Measurements from ENCODE around the gene NSD2. TPM values are rescaled to one million over a fixed set of nuclear protein-coding genes. Genes with fewer than 3 reads are reported as not detected.

Gene NSD2
- total RNA-seq, 4 donors from 2014 or later = 25.3 to 46.7 (median 27.4) TPM

DNA sequence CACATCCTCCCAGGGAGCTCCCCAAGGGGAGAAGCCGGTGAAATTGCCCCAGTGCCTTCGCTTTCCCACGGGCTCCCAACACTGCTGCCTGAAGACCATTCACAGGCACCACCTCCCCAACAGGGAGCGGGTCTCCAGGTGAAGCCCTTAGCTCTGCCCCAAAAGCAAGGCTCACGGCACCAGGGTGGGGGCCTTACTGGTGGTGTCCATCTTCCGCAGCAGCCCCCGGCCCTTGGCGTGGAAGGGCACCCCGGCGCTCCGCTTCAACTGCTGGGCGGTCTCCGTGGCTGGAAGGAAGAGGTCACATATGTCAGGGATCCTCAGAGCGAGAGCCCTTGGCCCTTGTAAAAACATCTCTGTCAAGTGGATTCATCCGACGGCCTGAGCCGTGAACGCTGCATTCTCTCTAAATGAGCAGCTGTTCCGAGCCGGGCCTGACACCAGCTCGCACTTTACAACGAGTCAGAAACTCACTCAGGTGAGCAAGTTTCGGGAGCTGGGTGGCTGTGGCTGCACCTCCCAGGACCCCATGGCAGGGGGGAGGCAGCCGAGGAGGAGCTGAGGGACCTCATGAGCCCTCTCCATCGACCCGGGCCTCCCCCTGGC lies 116.6 kb downstream of the NSD2 start:
- Histone ChIP-seq H3K27me3 (no peaks in the 10 kb centered on the region), H3K27ac (no peak overlapping the region), H3K36me3 (peaks cover 81% of the 10 kb centered on the region), H3K4me3 (no peak overlapping the region), H3K4me1 (peaks cover 9% of the 10 kb centered on the region), H3K9me3 (no peaks in the 10 kb centered on the region)
- DNase-seq (ENCODE audit: low spot score in 2 of 2) = peak in 1 of 2 donors; percentile 75
- WGBS = 93% methylated on average over 17 of the region's 26 CpGs
- no peak for TF ChIP-seq EP300 (IDR thresholded peaks at IDR 0.05)
- no peak for TF ChIP-seq POLR2A (IDR thresholded peaks at IDR 0.05)
- TF ChIP-seq, protein P1, sequence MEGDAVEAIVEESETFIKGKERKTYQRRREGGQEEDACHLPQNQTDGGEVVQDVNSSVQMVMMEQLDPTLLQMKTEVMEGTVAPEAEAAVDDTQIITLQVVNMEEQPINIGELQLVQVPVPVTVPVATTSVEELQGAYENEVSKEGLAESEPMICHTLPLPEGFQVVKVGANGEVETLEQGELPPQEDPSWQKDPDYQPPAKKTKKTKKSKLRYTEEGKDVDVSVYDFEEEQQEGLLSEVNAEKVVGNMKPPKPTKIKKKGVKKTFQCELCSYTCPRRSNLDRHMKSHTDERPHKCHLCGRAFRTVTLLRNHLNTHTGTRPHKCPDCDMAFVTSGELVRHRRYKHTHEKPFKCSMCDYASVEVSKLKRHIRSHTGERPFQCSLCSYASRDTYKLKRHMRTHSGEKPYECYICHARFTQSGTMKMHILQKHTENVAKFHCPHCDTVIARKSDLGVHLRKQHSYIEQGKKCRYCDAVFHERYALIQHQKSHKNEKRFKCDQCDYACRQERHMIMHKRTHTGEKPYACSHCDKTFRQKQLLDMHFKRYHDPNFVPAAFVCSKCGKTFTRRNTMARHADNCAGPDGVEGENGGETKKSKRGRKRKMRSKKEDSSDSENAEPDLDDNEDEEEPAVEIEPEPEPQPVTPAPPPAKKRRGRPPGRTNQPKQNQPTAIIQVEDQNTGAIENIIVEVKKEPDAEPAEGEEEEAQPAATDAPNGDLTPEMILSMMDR (IDR thresholded peaks at IDR 0.05) = no peak
- no peak for TF ChIP-seq POLR2AphosphoS5 (IDR thresholded peaks at IDR 0.05)

DNA sequence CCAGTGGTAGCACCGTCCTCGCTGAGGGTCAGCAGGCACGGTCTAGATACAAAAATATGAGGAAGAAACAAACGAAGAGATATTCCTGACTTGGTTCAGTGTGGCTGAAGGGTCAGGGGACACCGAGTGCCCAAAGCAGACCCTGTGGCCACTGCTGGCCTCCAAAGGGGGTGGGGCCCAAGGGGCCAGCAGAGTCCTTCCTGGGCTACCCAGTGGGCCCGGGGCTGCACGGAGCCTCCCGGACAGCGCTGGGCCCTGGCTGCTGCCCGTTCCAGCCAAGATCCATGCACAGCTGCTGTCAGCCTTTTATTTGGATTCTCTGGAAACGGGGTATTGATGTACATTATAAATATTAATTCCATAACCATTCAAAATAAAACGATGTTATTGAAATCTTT lies 117.1 kb downstream of the NSD2 start:
- Histone ChIP-seq H3K4me3 (no peak overlapping the region), H3K4me1 (peaks cover 11% of the 10 kb centered on the region), H3K36me3 (peaks cover 76% of the 10 kb centered on the region), H3K9me3 (no peaks in the 10 kb centered on the region), H3K27ac (no peak overlapping the region), H3K27me3 (no peaks in the 10 kb centered on the region)
- WGBS = 92% methylated on average over 12 of the region's 12 CpGs
- peak in 1 of 2 donors; percentile 37 for DNase-seq (ENCODE audit: low spot score in 2 of 2)
- no peak for TF ChIP-seq EP300 (IDR thresholded peaks at IDR 0.05)
- TF ChIP-seq POLR2AphosphoS5 (IDR thresholded peaks at IDR 0.05) = no peak
- TF ChIP-seq, protein P1 (IDR thresholded peaks at IDR 0.05) = no peak
- TF ChIP-seq POLR2A (IDR thresholded peaks at IDR 0.05) = no peak

DNA sequence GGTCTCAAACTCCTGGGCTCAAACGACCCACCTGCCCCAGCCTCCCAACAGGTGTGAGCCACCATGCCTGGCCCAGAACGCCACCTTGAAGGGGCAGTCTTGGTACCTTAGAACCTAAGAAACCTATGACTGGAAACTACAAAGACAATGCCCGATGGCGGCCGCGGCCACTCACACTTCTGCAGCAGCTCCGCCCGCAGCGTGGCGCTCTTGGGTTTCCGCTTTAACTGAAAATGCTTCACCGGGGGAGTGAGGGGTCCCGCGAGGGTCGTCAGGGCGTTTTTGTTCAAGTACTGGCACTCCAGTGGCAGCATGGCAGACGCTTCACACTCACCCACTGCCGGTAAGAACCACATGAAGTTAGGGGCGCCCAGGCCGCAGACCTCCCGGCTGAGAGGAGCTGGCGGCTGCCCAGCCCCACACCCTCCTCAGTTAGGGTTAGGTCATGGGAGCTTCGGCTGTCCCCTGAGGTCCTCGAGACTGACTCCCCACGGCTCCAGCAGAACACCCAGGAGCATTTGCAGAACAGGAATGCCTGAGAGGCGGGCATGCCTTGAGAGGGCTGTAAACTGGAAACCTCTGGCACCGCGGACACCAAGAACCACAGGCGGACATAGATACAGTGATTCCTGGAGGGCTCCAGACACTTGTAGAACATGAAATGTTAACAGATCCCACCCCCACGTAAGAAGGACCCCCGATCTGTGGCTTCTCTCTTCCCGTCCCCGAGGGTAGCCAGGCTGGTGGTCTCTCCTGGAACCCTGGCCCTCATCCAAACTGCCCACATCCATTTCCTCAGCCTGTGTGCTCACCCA lies 118.5 kb downstream of the NSD2 start:
- WGBS = 96% methylated on average over 8 of the region's 33 CpGs
- no peak overlapping the region for H3K4me3 ChIP-seq
- peaks cover 11% of the 10 kb centered on the region for H3K4me1 ChIP-seq
- H3K36me3 ChIP-seq = peaks cover 62% of the 10 kb centered on the region
- no peaks in the 10 kb centered on the region for H3K27me3 ChIP-seq
- TF ChIP-seq POLR2AphosphoS5 (IDR thresholded peaks at IDR 0.05) (no peak), POLR2A (IDR thresholded peaks at IDR 0.05) (no peak), EP300 (IDR thresholded peaks at IDR 0.05) (no peak)
- TF ChIP-seq, protein P1 (IDR thresholded peaks at IDR 0.05) = no peak
- DNase-seq (ENCODE audit: low spot score in 2 of 2) = peak in 1 of 2 donors; percentile 75
- no peak overlapping the region for H3K27ac ChIP-seq
- no peaks in the 10 kb centered on the region for H3K9me3 ChIP-seq

DNA sequence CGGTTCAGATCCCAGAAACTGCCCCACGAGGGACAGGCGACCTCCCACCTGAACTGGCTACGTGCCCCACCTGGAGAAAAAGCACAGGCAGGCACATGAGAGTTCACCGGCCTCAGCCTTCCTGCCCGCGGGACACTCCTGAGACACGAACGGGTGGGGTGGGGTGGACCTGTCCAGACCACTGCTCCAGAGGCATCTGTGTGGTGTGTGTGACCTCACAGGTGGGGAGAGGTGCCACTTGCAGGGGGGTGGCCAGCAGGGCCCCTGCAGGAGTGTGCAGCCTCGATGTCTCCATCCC lies 119.1 kb downstream of the NSD2 start:
- TF ChIP-seq, protein P1 (IDR thresholded peaks at IDR 0.05) = no peak
- no peak for TF ChIP-seq EP300 (IDR thresholded peaks at IDR 0.05)
- TF ChIP-seq POLR2A (IDR thresholded peaks at IDR 0.05) = no peak
- no peak for TF ChIP-seq POLR2AphosphoS5 (IDR thresholded peaks at IDR 0.05)
- DNase-seq (ENCODE audit: low spot score in 2 of 2) = peak in 1 of 2 donors; percentile 74
- no CpG with 5 or more reads among the region's 10 CpGs for WGBS

DNA sequence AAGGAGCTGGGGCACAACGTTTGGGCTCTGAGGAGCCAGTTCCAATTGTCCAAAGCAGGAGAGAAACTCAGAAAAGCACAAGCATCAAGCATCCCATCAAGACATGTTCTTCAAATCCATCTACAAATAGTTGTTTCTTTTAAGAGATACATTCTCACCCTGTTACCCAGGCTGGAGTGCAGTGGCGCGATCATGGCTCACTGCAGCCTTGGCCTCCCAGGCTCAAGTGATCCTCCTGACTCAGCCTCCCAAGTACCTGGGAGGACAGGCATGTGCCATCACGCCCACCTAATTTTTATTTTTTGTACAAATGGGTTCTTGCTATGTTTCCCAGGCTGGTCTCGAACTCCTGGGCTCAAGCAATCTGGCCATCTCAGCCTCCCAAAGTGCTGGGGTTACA lies 119.5 kb downstream of the NSD2 start:
- H3K4me3 ChIP-seq = no peak overlapping the region
- no peaks in the 10 kb centered on the region for H3K27me3 ChIP-seq
- peaks cover 11% of the 10 kb centered on the region for H3K4me1 ChIP-seq
- no peak overlapping the region for H3K27ac ChIP-seq
- 98% methylated on average over 4 of the region's 5 CpGs for WGBS
- TF ChIP-seq POLR2A (IDR thresholded peaks at IDR 0.05) (no peak), EP300 (IDR thresholded peaks at IDR 0.05) (no peak), POLR2AphosphoS5 (IDR thresholded peaks at IDR 0.05) (no peak)
- TF ChIP-seq, protein P1 (IDR thresholded peaks at IDR 0.05) = no peak
- no peaks in the 10 kb centered on the region for H3K9me3 ChIP-seq
- DNase-seq (ENCODE audit: low spot score in 2 of 2) = peak in 1 of 2 donors; percentile 26
- peaks cover 56% of the 10 kb centered on the region for H3K36me3 ChIP-seq

More for the DNA sequence above, 119.1 kb downstream of the NSD2 start:
- Histone ChIP-seq H3K4me3 (no peak overlapping the region), H3K36me3 (peaks cover 60% of the 10 kb centered on the region), H3K4me1 (peaks cover 11% of the 10 kb centered on the region), H3K9me3 (no peaks in the 10 kb centered on the region), H3K27me3 (no peaks in the 10 kb centered on the region), H3K27ac (no peak overlapping the region)

Measured in suprapubic skin (tissue), 4 donors.